ENCODE measurements around the gene SPIN1. TPM values are rescaled to one million over a fixed set of nuclear protein-coding genes. Genes with fewer than 3 reads are reported as not detected.
A peak's percentile ranks its signal among the peaks of the same experiment; 100 is the strongest.

The SPIN1 gene
- total and polyA plus RNA-seq, 2 experiments from 2014 or later, result 49.0 to 158 TPM

- Histone ChIP-seq H3K27me3 (ENCODE audit: insufficient read depth) (no peaks in the 10 kb centered on the region), H2AFZ (no peak overlapping the region), H3K4me3 (no peak overlapping the region), H3K4me1 (ENCODE audit: insufficient read depth) (peaks cover 39% of the 10 kb centered on the region), H4K20me1 (replicated peaks; ENCODE audit: insufficient read depth) (peaks cover 42% of the 10 kb centered on the region), H3K36me3 (ENCODE audit: insufficient read depth) (0 out of 2 replicates have a peak, but pooled peaks cover 4% of the 10 kb centered on the region), H3K79me2 (replicated peaks; ENCODE audit: insufficient read depth) (peaks cover 100% of the 10 kb centered on the region), H3K27ac (ENCODE audit: low read depth) (0 out of 2 replicates have a peak overlapping the region, but pooled peaks have one; percentile 29), H3K4me2 (no peak overlapping the region), H3K9me2 (ENCODE audit: insufficient read depth) (no peaks in the 10 kb centered on the region), H3F3A (replicated peaks; ENCODE audit: low read depth) (no peaks in the 10 kb centered on the region)
- no peak for TF ChIP-seq NANOG (IDR thresholded peaks at IDR 0.05; ENCODE audit: borderline replicate concordance)
- no peak for TF ChIP-seq POLR2AphosphoS5 (IDR thresholded peaks at IDR 0.05; ENCODE audit: low read depth)
- TF ChIP-seq EZH2phosphoT487 (IDR thresholded peaks at IDR 0.05; ENCODE audit: unreplicated experiment), result no peak
- TF ChIP-seq ZNF331 (CRISPR knock-in tag; IDR thresholded peaks at IDR 0.05; ENCODE audit: low read depth), result no peak
- no peak for TF ChIP-seq STAT1 (IDR thresholded peaks at IDR 0.05; ENCODE audit: unreplicated experiment)
- TF ChIP-seq CREB1 (CRISPR knock-in tag; IDR thresholded peaks at IDR 0.05; ENCODE audit: low read depth), result no peak
- TF ChIP-seq ZNF114 (CRISPR knock-in tag; IDR thresholded peaks at IDR 0.05), result no peak
- no peak for TF ChIP-seq JUNB (IDR thresholded peaks at IDR 0.05; ENCODE audit: unreplicated experiment)
- TF ChIP-seq, protein P1, sequence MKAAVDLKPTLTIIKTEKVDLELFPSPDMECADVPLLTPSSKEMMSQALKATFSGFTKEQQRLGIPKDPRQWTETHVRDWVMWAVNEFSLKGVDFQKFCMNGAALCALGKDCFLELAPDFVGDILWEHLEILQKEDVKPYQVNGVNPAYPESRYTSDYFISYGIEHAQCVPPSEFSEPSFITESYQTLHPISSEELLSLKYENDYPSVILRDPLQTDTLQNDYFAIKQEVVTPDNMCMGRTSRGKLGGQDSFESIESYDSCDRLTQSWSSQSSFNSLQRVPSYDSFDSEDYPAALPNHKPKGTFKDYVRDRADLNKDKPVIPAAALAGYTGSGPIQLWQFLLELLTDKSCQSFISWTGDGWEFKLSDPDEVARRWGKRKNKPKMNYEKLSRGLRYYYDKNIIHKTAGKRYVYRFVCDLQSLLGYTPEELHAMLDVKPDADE (IDR thresholded peaks at IDR 0.05), result no peak
- no peak for TF ChIP-seq ZNF462 (CRISPR knock-in tag; IDR thresholded peaks at IDR 0.05)
- no peak for TF ChIP-seq EZH2 (IDR thresholded peaks at IDR 0.05; ENCODE audit: low read depth, unreplicated experiment)
- no peak for TF ChIP-seq REST (IDR thresholded peaks at IDR 0.05; ENCODE audit: unreplicated experiment)
- TF ChIP-seq CTCF (conservative IDR thresholded peaks at IDR 0.05; ENCODE audit: low read depth in 2 of 2), result no peak
- H3K36me3 Mint-ChIP-seq (ENCODE audit: low read depth), result peaks cover 39% of the 10 kb centered on the region
- H3K27me3 Mint-ChIP-seq (ENCODE audit: insufficient read depth, low read depth, poor library complexity), result peaks cover 3% of the 10 kb centered on the region
- ATAC-seq, result no peak
- DNase-seq (ENCODE audit: low spot score), result no peak
- no peak overlapping the region for H3K4me3 Mint-ChIP-seq
- H3K9me3 Mint-ChIP-seq, result peaks cover 3% of the 10 kb centered on the region; the same call in 2 of the 3 replicates
- no peak overlapping the region for H3K27ac Mint-ChIP-seq
- peaks cover 22% of the 10 kb centered on the region for H3K4me1 Mint-ChIP-seq
Observed at GRCh38 chr9:88426651-88427050, 38.4 kb downstream of the SPIN1 start.
